ENCODE measurements around the gene KIAA1671.
A peak's percentile ranks its signal among the peaks of the same experiment; 100 is the strongest.

Gene KIAA1671

GRCh38 chr22:25061605-25062376, 109.3 kb downstream of the KIAA1671 start:
- DNase-seq, result no peak

DNA sequence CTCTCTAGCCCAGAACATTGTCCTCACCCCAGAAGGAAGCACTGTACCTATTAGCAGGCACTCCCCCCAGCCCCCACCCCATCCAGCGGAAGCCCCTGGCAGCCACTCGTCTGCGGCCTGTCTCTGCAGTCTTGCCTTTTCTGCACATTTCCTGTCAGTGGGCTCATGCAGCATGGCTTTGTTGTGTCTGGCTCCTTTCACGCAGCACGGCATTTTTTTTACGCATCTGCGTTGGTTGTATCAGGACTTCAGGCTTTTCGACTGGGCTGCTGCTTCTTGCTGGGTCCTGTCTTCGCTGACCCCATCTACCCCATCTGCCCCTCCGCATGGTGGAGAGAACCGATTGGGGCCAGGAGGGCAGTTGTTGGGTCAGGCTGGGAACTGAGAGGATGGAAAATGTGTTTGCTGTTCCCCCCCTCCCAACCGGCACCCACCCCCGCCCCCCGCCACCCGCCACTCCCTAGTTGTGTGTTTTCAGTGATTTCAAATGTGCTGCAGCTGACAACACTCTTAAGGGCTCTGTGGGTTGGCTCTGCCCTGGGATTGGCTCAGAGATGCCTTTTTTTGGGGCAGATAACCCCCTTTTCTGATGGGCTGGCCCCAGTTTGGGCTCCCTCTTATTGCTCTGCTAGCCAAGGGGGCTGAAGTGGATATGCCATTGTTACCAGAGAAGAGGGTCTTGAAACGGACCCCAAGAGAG, 110.0 kb downstream of the KIAA1671 start:
- DNase-seq, result no peak

- DNase-seq, result no peak
These were observed 112.5 kb downstream of the KIAA1671 start for GRCh38 chr22:25064894-25065560.

DNA sequence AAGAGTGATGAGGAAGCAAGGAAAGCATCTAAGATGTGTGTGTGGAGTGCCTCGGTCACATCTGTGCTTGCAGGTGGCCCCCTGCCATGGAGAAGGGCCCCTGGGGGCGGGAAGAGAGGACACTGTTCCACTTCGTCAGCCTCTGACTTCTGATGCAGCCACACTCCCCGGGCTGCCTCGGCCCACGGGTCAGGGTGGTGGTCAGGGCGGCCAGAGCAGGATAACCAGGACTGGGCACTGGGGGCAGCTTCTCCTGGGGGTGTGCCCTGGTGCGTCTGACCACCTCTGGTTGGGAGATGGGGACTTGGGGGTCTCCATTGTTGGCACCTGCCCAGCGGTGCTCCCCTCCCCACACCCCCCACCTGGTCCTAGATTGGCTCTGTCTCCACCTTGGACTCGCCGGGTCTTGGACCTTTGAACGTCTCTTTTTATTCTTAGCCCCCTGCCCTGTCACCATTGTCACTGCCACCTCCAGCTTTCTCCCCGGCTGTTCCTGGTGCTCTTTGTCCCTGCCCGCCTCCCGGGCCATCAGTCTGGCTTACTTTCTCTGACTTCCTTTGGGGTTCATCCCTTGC, 114.4 kb downstream of the KIAA1671 start:
- no peak for DNase-seq

DNA sequence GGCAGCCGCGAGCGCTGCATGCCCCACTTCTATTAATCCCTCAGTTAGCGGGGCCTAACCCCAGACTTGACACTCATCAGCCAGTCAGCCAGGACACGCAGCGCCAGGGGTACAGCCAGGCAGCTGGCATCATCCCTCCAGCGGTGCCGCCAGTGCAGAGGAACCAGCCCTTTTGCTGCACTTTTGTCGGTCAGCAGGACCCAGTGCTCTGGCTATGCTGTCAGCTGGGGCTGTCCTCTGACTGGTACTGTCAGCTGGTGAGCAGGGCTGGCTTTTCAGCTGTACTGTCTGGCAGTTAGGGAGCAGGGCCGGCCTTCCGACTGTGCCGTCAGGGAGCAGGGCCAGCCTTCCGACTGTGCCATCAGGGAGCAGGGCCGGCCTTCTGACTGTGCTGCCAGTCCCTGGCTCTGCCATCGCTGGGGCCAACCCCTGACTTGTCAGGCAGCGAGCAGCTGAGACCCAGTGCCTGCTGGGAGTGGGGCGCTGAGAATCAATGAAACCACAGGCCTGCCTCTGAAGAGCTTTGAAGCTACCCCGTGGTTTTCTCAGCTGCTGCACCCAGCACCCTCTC, 115.4 kb downstream of the KIAA1671 start:
- DNase-seq, result peak in 45 of 56 donors; percentile 14 to 85 (median 51)

- DNase-seq, result no peak
These were observed 116.2 kb downstream of the KIAA1671 start for GRCh38 chr22:25068707-25069106.

DNA sequence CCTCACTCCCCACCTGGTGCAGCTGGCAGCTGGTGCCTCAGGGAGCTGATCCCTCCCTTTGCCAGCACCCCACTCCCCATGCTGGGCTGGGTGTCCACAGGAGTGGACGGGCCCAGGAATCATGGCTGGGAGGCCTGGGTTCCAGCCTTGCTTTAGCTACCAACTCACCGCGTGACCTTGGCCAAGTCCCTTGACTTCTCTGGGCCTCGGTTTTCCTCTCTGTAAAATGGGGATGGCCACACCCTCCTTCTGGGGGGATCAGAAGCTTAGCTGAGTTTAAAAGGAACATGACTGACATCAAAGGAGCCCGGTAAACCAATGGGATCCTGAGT, 116.9 kb downstream of the KIAA1671 start:
- no peak for DNase-seq

- DNase-seq, result no peak
These were observed 117.4 kb downstream of the KIAA1671 start for GRCh38 chr22:25069758-25070481.

DNA sequence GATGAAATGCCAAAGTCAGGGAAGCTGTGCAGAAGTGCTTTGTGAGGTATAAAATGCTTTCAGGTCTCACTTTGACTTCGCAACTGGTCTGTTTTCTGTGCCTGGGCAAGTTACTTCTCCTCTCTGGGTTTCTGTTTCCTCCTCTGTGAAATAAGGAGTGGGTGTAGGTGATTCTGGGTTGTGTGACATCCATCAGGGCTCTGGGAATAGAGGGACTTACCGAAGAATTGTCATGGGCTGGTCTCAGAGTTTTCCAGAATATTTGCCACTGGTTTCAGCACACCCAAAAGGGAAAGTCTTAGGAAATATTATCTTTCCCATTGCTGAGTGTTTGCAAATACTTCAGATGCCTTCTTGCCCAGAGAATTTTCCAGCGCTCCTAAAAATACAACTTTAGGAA, 118.4 kb downstream of the KIAA1671 start:
- DNase-seq, result no peak

DNA sequence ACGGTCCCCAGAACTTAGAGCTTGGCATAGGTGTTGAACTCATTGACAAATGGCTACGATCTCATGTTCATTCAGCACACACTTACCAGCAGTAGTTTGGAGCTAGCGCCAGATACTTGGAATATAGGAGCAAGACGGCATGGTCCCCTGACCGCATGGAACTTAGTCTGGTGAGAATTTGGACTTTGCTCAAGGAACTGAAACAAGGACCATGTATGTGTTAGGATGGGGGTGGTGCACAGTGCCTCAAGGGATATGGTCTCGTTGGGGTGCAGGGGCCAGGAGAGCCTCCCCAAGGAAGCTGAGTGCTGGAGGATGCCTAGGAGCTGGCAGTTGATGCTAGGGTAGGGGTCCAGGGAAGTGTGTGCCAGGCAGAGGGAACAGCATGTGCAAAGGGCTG, 119.2 kb downstream of the KIAA1671 start:
- no peak for DNase-seq

DNA sequence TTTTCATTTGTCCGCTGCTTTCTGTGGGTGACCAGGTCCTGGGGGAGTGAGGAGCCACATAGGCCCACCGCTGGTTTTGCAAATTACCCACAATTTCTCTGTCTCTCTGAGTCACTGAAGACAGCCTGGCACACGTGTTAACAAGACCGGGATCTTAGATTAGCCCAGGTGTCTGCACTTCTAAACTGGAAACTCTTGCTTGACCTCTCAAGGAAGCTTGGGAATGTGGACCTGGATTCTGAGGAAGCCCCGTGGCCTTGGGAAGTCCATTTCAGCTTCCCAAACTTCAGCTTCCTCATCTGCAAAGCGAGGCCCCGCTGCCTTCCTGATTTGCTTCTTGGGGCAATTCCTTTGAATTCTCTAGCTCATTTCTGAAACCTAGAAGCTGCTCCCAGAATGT, 119.9 kb downstream of the KIAA1671 start:
- DNase-seq, result no peak

DNA sequence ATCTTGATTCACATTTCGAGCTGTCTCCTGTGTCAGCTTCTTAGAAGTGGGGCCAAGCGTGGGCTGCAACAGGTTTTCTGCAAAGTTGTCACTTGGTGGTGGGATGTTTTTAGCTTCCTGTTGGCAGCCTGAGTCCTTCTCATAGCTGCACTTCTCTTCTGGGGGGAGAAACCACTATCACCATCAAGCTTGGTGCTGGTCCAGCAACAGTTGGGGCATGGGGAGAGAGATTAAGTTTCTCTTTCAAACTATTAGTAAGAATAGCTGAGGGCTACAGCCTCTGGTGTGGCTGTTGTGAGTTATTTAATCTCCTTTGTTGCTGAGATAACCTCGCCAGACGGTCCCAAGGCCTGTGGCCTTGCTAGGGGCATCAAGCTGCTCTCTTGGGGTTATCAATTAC, 123.8 kb downstream of the KIAA1671 start:
- no peak for DNase-seq

- no peak for DNase-seq
These were observed 124.5 kb downstream of the KIAA1671 start for GRCh38 chr22:25077056-25077455.

GRCh38 chr22:25077964-25078363, 125.4 kb downstream of the KIAA1671 start:
- no peak for DNase-seq

- no peak for DNase-seq
These were observed 126.1 kb downstream of the KIAA1671 start for GRCh38 chr22:25078591-25078990.

DNA sequence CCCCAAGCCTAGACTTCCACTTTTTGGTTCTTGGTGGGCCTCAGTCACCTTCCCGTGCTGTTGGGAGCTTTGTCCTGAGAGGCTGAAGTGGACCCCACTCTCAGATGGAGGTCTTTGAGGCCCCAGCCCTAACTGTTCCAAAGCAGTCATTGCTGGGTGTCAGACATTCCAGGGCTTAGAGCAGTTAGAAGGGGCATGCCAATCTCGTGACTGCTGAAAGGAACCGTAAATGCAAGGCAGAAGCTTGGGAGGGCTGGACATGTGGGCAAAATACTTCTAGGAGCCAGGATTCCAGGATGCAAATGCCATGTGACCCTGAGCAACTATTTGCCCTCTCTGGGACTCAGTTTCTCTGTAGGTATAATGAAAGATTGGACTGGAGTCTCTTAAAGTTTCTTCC, 128.3 kb downstream of the KIAA1671 start:
- no peak for DNase-seq

GRCh38 chr22:25081409-25081824, 128.9 kb downstream of the KIAA1671 start:
- peak in 5 of 56 donors; percentile 8 to 39 (median 16) for DNase-seq

- no peak for DNase-seq
These were observed 129.6 kb downstream of the KIAA1671 start for GRCh38 chr22:25082096-25082495.

GRCh38 chr22:25083056-25083806, 130.7 kb downstream of the KIAA1671 start:
- DNase-seq, result no peak

DNA sequence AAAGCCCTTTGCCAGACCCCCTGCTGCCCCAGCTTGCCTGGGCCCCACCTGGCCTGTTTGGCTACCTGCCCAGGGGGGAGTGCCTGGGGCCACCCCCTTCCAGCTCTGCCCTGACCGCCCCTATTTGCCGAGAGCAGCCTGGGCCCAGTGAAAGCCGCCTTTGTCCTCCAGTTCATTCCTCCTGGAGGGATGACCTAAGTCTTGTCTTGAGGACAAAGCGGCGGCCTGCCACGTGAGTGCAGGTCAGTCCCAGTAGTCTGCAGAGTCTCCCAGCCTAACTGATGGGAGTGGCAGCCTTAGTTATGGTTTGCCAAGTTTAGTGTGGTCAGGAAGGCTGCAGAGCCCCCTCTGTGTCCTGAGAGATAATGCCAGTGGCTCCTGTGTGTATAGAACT, 131.3 kb downstream of the KIAA1671 start:
- peak in 15 of 56 donors; percentile 4 to 53 (median 23) for DNase-seq
